K562 (cell line): Measurements from ENCODE around the gene TRAF3IP3. TPM values are rescaled to one million over a fixed set of nuclear protein-coding genes. Genes with fewer than 3 reads are reported as not detected.

ENCODE experiments used
- CBFA2T2 ChIP-seq: fragments of 450-650 bp; conservative IDR thresholded peaks from 2 replicates; pipeline ENCODE4 v1.6.1; 2017; ENCODE audit warnings: mild to moderate bottlenecking
- CBX2 ChIP-seq: fragments of 200-600 bp; sonication (generic); IDR thresholded peaks from one replicate; pipeline ENCODE4 v1.6.1; 2012; ENCODE audit warnings: mild to moderate bottlenecking, low read length, inconsistent platforms; ENCODE audit not compliant: insufficient read depth, poor library complexity, severe bottlenecking
- ELF4 ChIP-seq: fragments of 450-650 bp; formaldehyde crosslinking; IDR thresholded peaks from 2 replicates; pipeline ENCODE4 v1.4.0; 2022; ENCODE audit warnings: missing genetic modification characterization
- EWSR1 ChIP-seq: fragments of 450-650 bp; IDR thresholded peaks from 2 replicates; pipeline ENCODE4 v1.6.1; 2018; ENCODE audit warnings: borderline replicate concordance, mild to moderate bottlenecking, low read depth, moderate library complexity; ENCODE audit not compliant: partially characterized antibody
- GABPB1 ChIP-seq: sonication (generic); formaldehyde crosslinking; IDR thresholded peaks from 2 replicates; pipeline ENCODE4 v1.8.0; 2022; ENCODE audit warnings: mild to moderate bottlenecking, missing genetic modification reagents
- IFI16 ChIP-seq: fragments of 250-450 bp; sonication (Bioruptor Pico); IDR thresholded peaks from 2 replicates; pipeline ENCODE4 v2.1.2; 2022; ENCODE audit warnings: mild to moderate bottlenecking, inconsistent platforms
- JUN ChIP-seq, 2 experiments: sonication (generic) in 1 of 2; formaldehyde crosslinking in 1 of 2; IDR thresholded peaks; 2 replicates each; pipeline versions ENCODE4 v1.6.1 to v1.8.0; 2012 to 2022; ENCODE audit warnings: borderline replicate concordance in 2 of 2, mild to moderate bottlenecking in 2 of 2, improper control_type of control experiment in 1 of 2, low read depth in 1 of 2, low read length in 1 of 2, missing genetic modification reagents in 1 of 2
- KLF1 ChIP-seq: fragments of 450-650 bp; IDR thresholded peaks from 2 replicates; pipeline ENCODE4 v1.6.1; 2016; ENCODE audit warnings: missing genetic modification characterization, missing compliant biosample characterization
- RB1 ChIP-seq: fragments of 450-650 bp; IDR thresholded peaks from 2 replicates; pipeline ENCODE4 v1.6.1; 2017; ENCODE audit warnings: low read depth, mild to moderate bottlenecking
- STAT5A ChIP-seq: IDR thresholded peaks from 2 replicates; pipeline ENCODE4 v1.6.1; 2012; ENCODE audit warnings: low read length, inconsistent platforms, borderline replicate concordance
- TAF9B ChIP-seq: fragments of 450-650 bp; IDR thresholded peaks from 2 replicates; pipeline ENCODE4 v1.6.1; 2018; ENCODE audit warnings: mild to moderate bottlenecking; ENCODE audit not compliant: partially characterized antibody
- XRCC5 ChIP-seq: fragments of 200-400 bp; formaldehyde crosslinking; IDR thresholded peaks from 2 replicates; pipeline ENCODE4 v1.6.1; 2017; ENCODE audit warnings: low read depth, mild to moderate bottlenecking, low read length
- ZBTB1 ChIP-seq: sonication (generic); formaldehyde crosslinking; IDR thresholded peaks from 2 replicates; pipeline ENCODE4 v1.8.1; 2023; ENCODE audit warnings: missing genetic modification reagents, low read depth, mild to moderate bottlenecking, borderline replicate concordance
- ZC3H8 ChIP-seq: fragments of 450-650 bp; IDR thresholded peaks from 2 replicates; pipeline ENCODE4 v1.6.1; 2017
- ZFPM2 ChIP-seq: fragments of 250-450 bp; sonication (Bioruptor Pico); IDR thresholded peaks from 2 replicates; pipeline ENCODE4 v1.5.1; 2022; ENCODE audit warnings: mild to moderate bottlenecking
- polyA plus RNA-seq, 8 experiments: library from polyadenylated mRNA; depleted of rRNA in 4 of 8; stranded (reverse) in 5 of 8; unstranded in 3 of 8; fragments of >200 nt; fragmentation: Nextera tagmentation in 2 of 8; fragmentation: Illumina TruSeq in 1 of 8; extraction: Ambion mirVana in 2 of 8; extraction: Trizol in 1 of 8; gene quantifications; 2 replicates each; pipeline versions ENCODE4 v1.2.1 to v1.2.3, GENCODE V29; 2011 to 2014; ENCODE audit warnings: inconsistent platforms in 1 of 8, missing spikeins in 1 of 8
- total RNA-seq, 7 experiments: library from RNA; depleted of rRNA in 6 of 7; stranded (reverse); fragments of >200 nt in 6 of 7; fragmentation: Illumina TruSeq in 2 of 7; extraction: Trizol in 2 of 7; gene quantifications; 2 replicates each; pipeline versions ENCODE4 v1.2.1 to v1.2.3, GENCODE V29; 2011 to 2021; ENCODE audit warnings: low replicate concordance in 1 of 7
- TF ChIP-seq, protein P1 (sequence below): fragments of 250-450 bp; sonication (Bioruptor Pico); IDR thresholded peaks from 2 replicates; pipeline ENCODE4 v1.5.0; 2021; ENCODE audit warnings: mild to moderate bottlenecking, borderline replicate concordance
- TF ChIP-seq, protein P2 (sequence below): fragments of 200-800 bp; sonication (Bioruptor generic); IDR thresholded peaks from 2 replicates; pipeline ENCODE4 v1.6.1; 2017; ENCODE audit warnings: missing genetic modification characterization, missing compliant biosample characterization
- TF ChIP-seq, protein P3 (sequence below): fragments of 450-650 bp; IDR thresholded peaks from 2 replicates; pipeline ENCODE4 v1.6.1; 2017; ENCODE audit warnings: mild to moderate bottlenecking, moderate library complexity
- TF ChIP-seq, protein P4 (sequence below): fragments of 150-350 bp; IDR thresholded peaks from 2 replicates; pipeline ENCODE4 v1.6.1; 2014; ENCODE audit warnings: low read depth, mild to moderate bottlenecking, low read length, borderline replicate concordance

TRAF3IP3 gene
- total and polyA plus RNA-seq, 9 of the 15 experiments (the other 6 are each of a cell fraction or from before 2014, with no cell fraction given) = 0.06 to 1.1 (median 0.31) TPM

DNA sequence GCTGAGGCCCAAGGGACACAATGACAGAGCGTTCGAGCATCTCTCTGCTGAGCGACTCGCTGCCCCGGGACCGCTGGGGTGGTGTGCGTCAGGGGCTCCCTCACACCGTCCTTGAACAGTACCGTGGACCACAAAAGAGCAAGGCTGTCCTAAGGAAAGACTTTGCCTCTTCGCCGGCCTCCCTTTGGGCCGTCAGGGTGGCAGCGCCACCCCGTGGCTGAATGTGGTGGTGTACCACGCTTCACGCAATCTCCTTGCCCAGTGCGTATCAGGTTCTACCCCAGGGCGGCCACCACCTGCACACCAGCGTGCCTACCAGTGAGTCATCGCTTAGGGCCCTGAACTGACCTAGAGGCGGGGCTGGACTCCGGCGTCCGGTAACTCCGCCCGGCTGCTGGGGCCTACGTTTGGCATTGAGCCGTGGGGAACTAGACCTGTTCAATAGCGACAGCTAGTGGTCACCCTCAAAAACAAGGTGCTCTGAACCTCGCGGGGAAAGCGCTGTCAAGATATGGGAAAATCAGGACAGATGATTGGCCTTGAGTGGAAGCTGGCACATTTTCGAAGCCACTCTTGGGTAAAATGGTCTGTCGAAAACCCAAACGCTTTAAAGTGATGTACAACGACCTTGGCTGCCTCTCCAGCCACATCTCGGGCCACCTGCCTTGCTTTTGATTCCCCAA is 8.1 kb upstream of the TRAF3IP3 start (continued):
- TF ChIP-seq, protein P1, sequence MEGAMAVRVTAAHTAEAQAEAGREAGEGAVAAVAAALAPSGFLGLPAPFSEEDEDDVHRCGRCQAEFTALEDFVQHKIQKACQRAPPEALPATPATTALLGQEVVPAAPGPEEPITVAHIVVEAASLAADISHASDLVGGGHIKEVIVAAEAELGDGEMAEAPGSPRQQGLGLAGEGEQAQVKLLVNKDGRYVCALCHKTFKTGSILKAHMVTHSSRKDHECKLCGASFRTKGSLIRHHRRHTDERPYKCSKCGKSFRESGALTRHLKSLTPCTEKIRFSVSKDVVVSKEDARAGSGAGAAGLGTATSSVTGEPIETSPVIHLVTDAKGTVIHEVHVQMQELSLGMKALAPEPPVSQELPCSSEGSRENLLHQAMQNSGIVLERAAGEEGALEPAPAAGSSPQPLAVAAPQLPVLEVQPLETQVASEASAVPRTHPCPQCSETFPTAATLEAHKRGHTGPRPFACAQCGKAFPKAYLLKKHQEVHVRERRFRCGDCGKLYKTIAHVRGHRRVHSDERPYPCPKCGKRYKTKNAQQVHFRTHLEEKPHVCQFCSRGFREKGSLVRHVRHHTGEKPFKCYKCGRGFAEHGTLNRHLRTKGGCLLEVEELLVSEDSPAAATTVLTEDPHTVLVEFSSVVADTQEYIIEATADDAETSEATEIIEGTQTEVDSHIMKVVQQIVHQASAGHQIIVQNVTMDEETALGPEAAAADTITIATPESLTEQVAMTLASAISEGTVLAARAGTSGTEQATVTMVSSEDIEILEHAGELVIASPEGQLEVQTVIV (CRISPR knock-in tag) = no peak
- TF ChIP-seq ELF4 (CRISPR knock-in tag) (no peak), TAF9B (no peak), ZC3H8 (no peak), STAT5A (peak; percentile 39; the same call in 1 of the 2 replicates), CBX2 (no peak), KLF1 (tag) (no peak), RB1 (peak; percentile 87), EWSR1 (no peak), ZBTB1 (CRISPR knock-in tag) (peak; percentile 77; the same call in 1 of the 2 replicates), ZFPM2 (CRISPR knock-in tag) (no peak), JUN (IDR thresholded peaks at IDR 0.05; ENCODE audit: borderline replicate concordance, low read depth, low read length) (peak; percentile 91), JUN (CRISPR knock-in tag; IDR thresholded peaks at IDR 0.05; ENCODE audit: borderline replicate concordance) (no peak), GABPB1 (CRISPR knock-in tag) (peak; percentile 77), IFI16 (CRISPR knock-in tag) (no peak), CBFA2T2 (peak; percentile 25; the same call in 1 of the 2 replicates), XRCC5 (peak; percentile 98)
- TF ChIP-seq, protein P2, sequence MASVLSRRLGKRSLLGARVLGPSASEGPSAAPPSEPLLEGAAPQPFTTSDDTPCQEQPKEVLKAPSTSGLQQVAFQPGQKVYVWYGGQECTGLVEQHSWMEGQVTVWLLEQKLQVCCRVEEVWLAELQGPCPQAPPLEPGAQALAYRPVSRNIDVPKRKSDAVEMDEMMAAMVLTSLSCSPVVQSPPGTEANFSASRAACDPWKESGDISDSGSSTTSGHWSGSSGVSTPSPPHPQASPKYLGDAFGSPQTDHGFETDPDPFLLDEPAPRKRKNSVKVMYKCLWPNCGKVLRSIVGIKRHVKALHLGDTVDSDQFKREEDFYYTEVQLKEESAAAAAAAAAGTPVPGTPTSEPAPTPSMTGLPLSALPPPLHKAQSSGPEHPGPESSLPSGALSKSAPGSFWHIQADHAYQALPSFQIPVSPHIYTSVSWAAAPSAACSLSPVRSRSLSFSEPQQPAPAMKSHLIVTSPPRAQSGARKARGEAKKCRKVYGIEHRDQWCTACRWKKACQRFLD (CRISPR knock-in tag) = 0 out of 2 replicates have a peak, but pooled peaks have one; percentile 32
- TF ChIP-seq, protein P3, sequence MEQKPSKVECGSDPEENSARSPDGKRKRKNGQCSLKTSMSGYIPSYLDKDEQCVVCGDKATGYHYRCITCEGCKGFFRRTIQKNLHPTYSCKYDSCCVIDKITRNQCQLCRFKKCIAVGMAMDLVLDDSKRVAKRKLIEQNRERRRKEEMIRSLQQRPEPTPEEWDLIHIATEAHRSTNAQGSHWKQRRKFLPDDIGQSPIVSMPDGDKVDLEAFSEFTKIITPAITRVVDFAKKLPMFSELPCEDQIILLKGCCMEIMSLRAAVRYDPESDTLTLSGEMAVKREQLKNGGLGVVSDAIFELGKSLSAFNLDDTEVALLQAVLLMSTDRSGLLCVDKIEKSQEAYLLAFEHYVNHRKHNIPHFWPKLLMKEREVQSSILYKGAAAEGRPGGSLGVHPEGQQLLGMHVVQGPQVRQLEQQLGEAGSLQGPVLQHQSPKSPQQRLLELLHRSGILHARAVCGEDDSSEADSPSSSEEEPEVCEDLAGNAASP = no peak
- TF ChIP-seq, protein P4, sequence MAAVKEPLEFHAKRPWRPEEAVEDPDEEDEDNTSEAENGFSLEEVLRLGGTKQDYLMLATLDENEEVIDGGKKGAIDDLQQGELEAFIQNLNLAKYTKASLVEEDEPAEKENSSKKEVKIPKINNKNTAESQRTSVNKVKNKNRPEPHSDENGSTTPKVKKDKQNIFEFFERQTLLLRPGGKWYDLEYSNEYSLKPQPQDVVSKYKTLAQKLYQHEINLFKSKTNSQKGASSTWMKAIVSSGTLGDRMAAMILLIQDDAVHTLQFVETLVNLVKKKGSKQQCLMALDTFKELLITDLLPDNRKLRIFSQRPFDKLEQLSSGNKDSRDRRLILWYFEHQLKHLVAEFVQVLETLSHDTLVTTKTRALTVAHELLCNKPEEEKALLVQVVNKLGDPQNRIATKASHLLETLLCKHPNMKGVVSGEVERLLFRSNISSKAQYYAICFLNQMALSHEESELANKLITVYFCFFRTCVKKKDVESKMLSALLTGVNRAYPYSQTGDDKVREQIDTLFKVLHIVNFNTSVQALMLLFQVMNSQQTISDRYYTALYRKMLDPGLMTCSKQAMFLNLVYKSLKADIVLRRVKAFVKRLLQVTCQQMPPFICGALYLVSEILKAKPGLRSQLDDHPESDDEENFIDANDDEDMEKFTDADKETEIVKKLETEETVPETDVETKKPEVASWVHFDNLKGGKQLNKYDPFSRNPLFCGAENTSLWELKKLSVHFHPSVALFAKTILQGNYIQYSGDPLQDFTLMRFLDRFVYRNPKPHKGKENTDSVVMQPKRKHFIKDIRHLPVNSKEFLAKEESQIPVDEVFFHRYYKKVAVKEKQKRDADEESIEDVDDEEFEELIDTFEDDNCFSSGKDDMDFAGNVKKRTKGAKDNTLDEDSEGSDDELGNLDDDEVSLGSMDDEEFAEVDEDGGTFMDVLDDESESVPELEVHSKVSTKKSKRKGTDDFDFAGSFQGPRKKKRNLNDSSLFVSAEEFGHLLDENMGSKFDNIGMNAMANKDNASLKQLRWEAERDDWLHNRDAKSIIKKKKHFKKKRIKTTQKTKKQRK = no peak
